NCI-H2196 (cell line): Measurements from ENCODE around the gene SPSB1.

Experiments used
- DNase-seq: peaks from one replicate; lab custom pipeline; 2025; ENCODE audit not compliant: unreplicated experiment; lab: John Stamatoyannopoulos, UW

The SPSB1 gene

GRCh38 chr1:9258629-9259028, 34.1 kb upstream of the SPSB1 start:
- DNase-seq, result no peak

GRCh38 chr1:9260059-9260766, 32.5 kb upstream of the SPSB1 start:
- no peak for DNase-seq

- DNase-seq, result no peak
Observed at GRCh38 chr1:9261496-9261895, 31.2 kb upstream of the SPSB1 start.

- DNase-seq, result no peak
Observed at GRCh38 chr1:9262096-9262986, 30.4 kb upstream of the SPSB1 start.

GRCh38 chr1:9263276-9263855, 29.3 kb upstream of the SPSB1 start:
- DNase-seq, result no peak

- DNase-seq, result no peak
Observed at GRCh38 chr1:9263984-9264872, 28.5 kb upstream of the SPSB1 start.

- no peak for DNase-seq
Observed at GRCh38 chr1:9265037-9265436, 27.7 kb upstream of the SPSB1 start.

GRCh38 chr1:9265968-9266367, 26.7 kb upstream of the SPSB1 start:
- DNase-seq, result no peak

- no peak for DNase-seq
Observed at GRCh38 chr1:9267352-9267686, 25.4 kb upstream of the SPSB1 start.

- DNase-seq, result no peak
Observed at GRCh38 chr1:9267827-9268581, 24.7 kb upstream of the SPSB1 start.

- DNase-seq, result no peak
Observed at GRCh38 chr1:9269078-9269501, 23.6 kb upstream of the SPSB1 start.

- DNase-seq, result no peak
Observed at GRCh38 chr1:9269721-9270120, 23.0 kb upstream of the SPSB1 start.

GRCh38 chr1:9270290-9270883, 22.3 kb upstream of the SPSB1 start:
- peak; percentile 34 for DNase-seq

- DNase-seq, result no peak
Observed at GRCh38 chr1:9271283-9271682, 21.4 kb upstream of the SPSB1 start.

- DNase-seq, result no peak
Observed at GRCh38 chr1:9271861-9272595, 20.7 kb upstream of the SPSB1 start.

- no peak for DNase-seq
Observed at GRCh38 chr1:9273177-9273576, 19.5 kb upstream of the SPSB1 start.

- DNase-seq, result no peak
Observed at GRCh38 chr1:9275161-9275560, 17.5 kb upstream of the SPSB1 start.

- no peak for DNase-seq
Observed at GRCh38 chr1:9275567-9276034, 17.1 kb upstream of the SPSB1 start.

- no peak for DNase-seq
Observed at GRCh38 chr1:9278116-9278515, 14.6 kb upstream of the SPSB1 start.
